Subcutaneous abdominal adipose tissue (tissue), 5 donors: Measurements from ENCODE around the gene UBE2QL1.
"Not testable (repeated sequence)": the region's sequence is repeated elsewhere in the genome, so short reads cannot be mapped to it uniquely, and the experiment has no call there.

Source experiments
- H3K27ac ChIP-seq: one replicate; pipeline ENCODE4 v1.7.0; 2013; ENCODE audit warnings: low read depth, mild to moderate bottlenecking, inconsistent platforms, low read length, moderate library complexity
- H3K27me3 ChIP-seq, 5 donors: one replicate each; pipeline ENCODE4 v1.7.0; 2013; ENCODE audit warnings: low read length in 5 of 5, inconsistent platforms in 1 of 5; ENCODE audit not compliant: control insufficient read depth in 5 of 5, insufficient read depth in 4 of 5
- H3K36me3 ChIP-seq, 5 donors: one replicate each; pipeline ENCODE4 v1.7.0; 2013; ENCODE audit warnings: low read length in 5 of 5; ENCODE audit not compliant: control insufficient read depth in 5 of 5, insufficient read depth in 5 of 5
- H3K4me1 ChIP-seq, 5 donors: one replicate each; pipeline ENCODE4 v1.7.0; 2013; ENCODE audit warnings: low read length in 5 of 5, mild to moderate bottlenecking in 3 of 5, moderate library complexity in 1 of 5; ENCODE audit not compliant: control insufficient read depth in 5 of 5, insufficient read depth in 5 of 5
- H3K4me3 ChIP-seq, 5 donors: one replicate each; pipeline ENCODE4 v1.7.0; 2013; ENCODE audit warnings: low read length in 5 of 5, low read depth in 1 of 5
- H3K9ac ChIP-seq, 5 donors: one replicate each; pipeline ENCODE4 v1.7.0; 2013; ENCODE audit warnings: low read length in 5 of 5, mild to moderate bottlenecking in 4 of 5, moderate library complexity in 3 of 5
- H3K9me3 ChIP-seq, 5 donors: one replicate each; pipeline ENCODE4 v1.7.0; 2013; ENCODE audit warnings: low read length in 5 of 5; ENCODE audit not compliant: control insufficient read depth in 5 of 5
- donor health status: healthy.
- donor health status: healthy.
- donor health status: healthy.
- donor health status: healthy.
- donor health status: healthy.

UBE2QL1 gene

GRCh38 chr5:6504677-6505415, 56.2 kb downstream of the UBE2QL1 start:
- no peak overlapping the region for H3K4me3 ChIP-seq
- H3K36me3 ChIP-seq = no peaks in the 10 kb centered on the region
- H3K27ac ChIP-seq = no peak overlapping the region
- H3K9ac ChIP-seq = no peak overlapping the region
- peaks cover 0 to 2% (median 0%) of the 10 kb centered on the region in 5 donors for H3K27me3 ChIP-seq
- peaks cover 0 to 9% (median 6%) of the 10 kb centered on the region in 5 donors for H3K9me3 ChIP-seq
- peaks cover 0 to 13% (median 4%) of the 10 kb centered on the region in 5 donors for H3K4me1 ChIP-seq

GRCh38 chr5:6505416-6505755, 56.7 kb downstream of the UBE2QL1 start:
- Histone ChIP-seq H3K36me3 (no peaks in the 10 kb centered on the region), H3K4me1 (peaks cover 0 to 13% (median 4%) of the 10 kb centered on the region in 5 donors), H3K27me3 (peaks cover 0 to 2% (median 0%) of the 10 kb centered on the region in 5 donors), H3K9me3 (peaks cover 0 to 9% (median 6%) of the 10 kb centered on the region in 5 donors), H3K9ac (no peak overlapping the region), H3K4me3 (no peak overlapping the region), H3K27ac (no peak overlapping the region)

GRCh38 chr5:6505783-6506557, 57.3 kb downstream of the UBE2QL1 start:
- Histone ChIP-seq H3K27me3 (peaks cover 0 to 2% (median 0%) of the 10 kb centered on the region in 5 donors), H3K9me3 (peaks cover 0 to 9% (median 6%) of the 10 kb centered on the region in 5 donors), H3K27ac (no peak overlapping the region)

GRCh38 chr5:6506611-6507010, 58.0 kb downstream of the UBE2QL1 start:
- Histone ChIP-seq H3K9ac (no peak overlapping the region), H3K36me3 (no peaks in the 10 kb centered on the region), H3K9me3 (peaks cover 0 to 9% (median 6%) of the 10 kb centered on the region in 5 donors), H3K27ac (no peak overlapping the region), H3K4me3 (no peak overlapping the region), H3K4me1 (peaks cover 0 to 13% (median 4%) of the 10 kb centered on the region in 5 donors), H3K27me3 (peaks cover 0 to 2% (median 0%) of the 10 kb centered on the region in 5 donors)

More at GRCh38 chr5:6505783-6506557, 57.3 kb downstream of the UBE2QL1 start:
- Histone ChIP-seq H3K36me3 (no peaks in the 10 kb centered on the region), H3K9ac (no peak overlapping the region), H3K4me1 (peaks cover 0 to 13% (median 4%) of the 10 kb centered on the region in 5 donors), H3K4me3 (no peak overlapping the region)

GRCh38 chr5:6508931-6509330, 60.3 kb downstream of the UBE2QL1 start:
- Histone ChIP-seq H3K9ac (no peak overlapping the region), H3K27me3 (peaks cover 0 to 2% (median 0%) of the 10 kb centered on the region in 5 donors), H3K9me3 (peaks cover 0 to 3% (median 0%) of the 10 kb centered on the region in 5 donors), H3K36me3 (no peaks in the 10 kb centered on the region), H3K4me3 (no peak overlapping the region), H3K27ac (no peak overlapping the region), H3K4me1 (peaks cover 0 to 13% (median 4%) of the 10 kb centered on the region in 5 donors)

GRCh38 chr5:6510132-6510531, 61.5 kb downstream of the UBE2QL1 start:
- Histone ChIP-seq H3K27ac (no peak overlapping the region), H3K9me3 (peaks cover 0 to 3% (median 0%) of the 10 kb centered on the region in 5 donors), H3K27me3 (peaks cover 0 to 2% (median 0%) of the 10 kb centered on the region in 5 donors)

GRCh38 chr5:6510973-6511372, 62.3 kb downstream of the UBE2QL1 start:
- H3K9ac ChIP-seq = no peak overlapping the region
- H3K4me1 ChIP-seq = peaks cover 0 to 5% (median 0%) of the 10 kb centered on the region in 5 donors
- H3K27me3 ChIP-seq = peaks cover 0 to 2% (median 0%) of the 10 kb centered on the region in 5 donors
- no peak overlapping the region for H3K27ac ChIP-seq
- no peaks in the 10 kb centered on the region for H3K36me3 ChIP-seq
- peaks cover 0 to 3% (median 0%) of the 10 kb centered on the region in 5 donors for H3K9me3 ChIP-seq
- no peak overlapping the region for H3K4me3 ChIP-seq

More at GRCh38 chr5:6510132-6510531, 61.5 kb downstream of the UBE2QL1 start:
- peaks cover 0 to 12% (median 4%) of the 10 kb centered on the region in 5 donors for H3K4me1 ChIP-seq
- H3K4me3 ChIP-seq = no peak overlapping the region
- H3K36me3 ChIP-seq = no peaks in the 10 kb centered on the region
- H3K9ac ChIP-seq = no peak overlapping the region

- not testable (repeated sequence) for H3K4me1 ChIP-seq, H3K9me3 ChIP-seq, H3K4me3 ChIP-seq, H3K36me3 ChIP-seq, H3K9ac ChIP-seq, H3K27ac ChIP-seq, H3K27me3 ChIP-seq
Observed at GRCh38 chr5:6515812-6516211, 67.2 kb downstream of the UBE2QL1 start.

GRCh38 chr5:6516823-6517222, 68.2 kb downstream of the UBE2QL1 start:
- H3K9me3 ChIP-seq = no peaks in the 10 kb centered on the region
- H3K27ac ChIP-seq = no peak overlapping the region
- peaks cover 0 to 3% (median 0%) of the 10 kb centered on the region in 5 donors for H3K4me1 ChIP-seq
- H3K9ac ChIP-seq = no peak overlapping the region
- no peaks in the 10 kb centered on the region for H3K36me3 ChIP-seq
- peaks cover 0 to 3% (median 2%) of the 10 kb centered on the region in 5 donors for H3K27me3 ChIP-seq
- H3K4me3 ChIP-seq = no peak overlapping the region

- Histone ChIP-seq H3K4me3 (no peak overlapping the region), H3K27me3 (peaks cover 0 to 6% (median 3%) of the 10 kb centered on the region in 5 donors), H3K36me3 (no peaks in the 10 kb centered on the region), H3K9ac (no peak overlapping the region), H3K9me3 (no peaks in the 10 kb centered on the region), H3K4me1 (peaks cover 0 to 3% (median 0%) of the 10 kb centered on the region in 5 donors), H3K27ac (no peak overlapping the region)
Observed at GRCh38 chr5:6517510-6517909, 68.9 kb downstream of the UBE2QL1 start.
